DND-41 (cell line): Measurements from ENCODE around the gene TOMM20.

ENCODE experiments used
- ATAC-seq: fragments of 200-7000 bp; cut with Tn5 transposase; 3 replicates; pipeline ENCODE4 v1.9.1; 2021; ENCODE audit warnings: low read depth; ENCODE audit not compliant: insufficient read depth
- DNase-seq: peaks from one replicate; pipeline ENCODE4 v3.0.0-alpha.2; 2020
- H2AFZ ChIP-seq: 2 replicates; pipeline ENCODE4 v1.6.0; 2012; ENCODE audit warnings: low read depth, low read length
- H3K27ac ChIP-seq: 2 replicates; pipeline ENCODE4 v1.5.1; 2012; ENCODE audit warnings: low read length, inconsistent platforms
- H3K27me3 ChIP-seq: fragments of 200-600 bp; sonication (generic); 2 replicates; pipeline ENCODE4 v1.6.0; 2012; ENCODE audit warnings: low read length, mild to moderate bottlenecking, inconsistent platforms; ENCODE audit not compliant: insufficient read depth, poor library complexity
- H3K36me3 ChIP-seq: 2 replicates; pipeline ENCODE4 v1.5.1; 2012; ENCODE audit warnings: low read length, inconsistent platforms; ENCODE audit not compliant: insufficient read depth
- H3K4me1 ChIP-seq: 2 replicates; pipeline ENCODE4 v1.5.1; 2012; ENCODE audit warnings: mild to moderate bottlenecking, low read length; ENCODE audit not compliant: insufficient read depth
- H3K4me2 ChIP-seq: 2 replicates; pipeline ENCODE4 v1.6.0; 2012; ENCODE audit warnings: mild to moderate bottlenecking, moderate library complexity, low read length, inconsistent platforms; ENCODE audit not compliant: insufficient read depth
- H3K4me3 ChIP-seq, 2 experiments: fragments of 200-600 bp in 1 of 2; shearing (Covaris generic) in 1 of 2; 2 replicates each; pipeline ENCODE4 v1.5.1; 2012 to 2016; ENCODE audit warnings: inconsistent platforms in 2 of 2, low read length in 2 of 2, mild to moderate bottlenecking in 2 of 2, low read depth in 1 of 2, moderate library complexity in 1 of 2
- H3K79me2 ChIP-seq: 2 replicates; pipeline ENCODE4 v1.6.0; 2012; ENCODE audit warnings: low read length, inconsistent platforms; ENCODE audit not compliant: insufficient read depth
- H3K9ac ChIP-seq: 2 replicates; pipeline ENCODE4 v1.6.0; 2012; ENCODE audit warnings: low read depth, mild to moderate bottlenecking, inconsistent platforms, low read length, moderate library complexity
- H3K9me3 ChIP-seq: 2 replicates; pipeline ENCODE4 v1.5.1; 2012; ENCODE audit warnings: low read length, moderate library complexity, mild to moderate bottlenecking, inconsistent platforms; ENCODE audit not compliant: insufficient read depth, severe bottlenecking
- H4K20me1 ChIP-seq: 2 replicates; pipeline ENCODE4 v1.6.0; 2012; ENCODE audit warnings: low read length; ENCODE audit not compliant: insufficient read depth
- CTCF ChIP-seq: IDR thresholded peaks from 2 replicates; pipeline ENCODE4 v1.5.1; 2012; ENCODE audit warnings: borderline replicate concordance, low read length, moderate library complexity, mild to moderate bottlenecking; ENCODE audit not compliant: poor library complexity, severe bottlenecking; ENCODE audit errors: extremely low read depth
- EZH2 ChIP-seq: IDR thresholded peaks from 3 replicates; pipeline ENCODE4 v1.6.1; 2012; ENCODE audit warnings: borderline replicate concordance, low read depth, mild to moderate bottlenecking, moderate library complexity, low read length, inconsistent platforms; ENCODE audit not compliant: severe bottlenecking

The TOMM20 gene

GRCh38 chr1:235090406-235091069, 38.1 kb downstream of the TOMM20 start:
- no peaks in the 10 kb centered on the region for H3K9me3 ChIP-seq
- H3K4me1 ChIP-seq = peaks cover 9% of the 10 kb centered on the region
- H3K36me3 ChIP-seq = no peaks in the 10 kb centered on the region
- TF ChIP-seq CTCF (no peak), EZH2 (no peak)
- ATAC-seq = no peak
- H3K27me3 ChIP-seq = no peaks in the 10 kb centered on the region
- H3K4me3 ChIP-seq = no peak overlapping the region
- no peaks in the 10 kb centered on the region for H4K20me1 ChIP-seq
- H3K9ac ChIP-seq = no peak overlapping the region
- H3K79me2 ChIP-seq = no peaks in the 10 kb centered on the region
- no peak for DNase-seq
- H3K4me2 ChIP-seq = no peak overlapping the region
- no peak overlapping the region for H3K27ac ChIP-seq
- no peak overlapping the region for H2AFZ ChIP-seq

GRCh38 chr1:235088907-235089306, 39.7 kb downstream of the TOMM20 start:
- no peaks in the 10 kb centered on the region for H3K27me3 ChIP-seq
- TF ChIP-seq EZH2 (no peak), CTCF (no peak)
- ATAC-seq (no peak), DNase-seq (no peak)
- no peak overlapping the region for H3K9ac ChIP-seq
- no peaks in the 10 kb centered on the region for H3K36me3 ChIP-seq
- H3K27ac ChIP-seq = no peak overlapping the region
- H3K4me3 ChIP-seq = no peak overlapping the region
- H4K20me1 ChIP-seq = no peaks in the 10 kb centered on the region
- no peaks in the 10 kb centered on the region for H3K9me3 ChIP-seq
- H2AFZ ChIP-seq = no peak overlapping the region
- H3K79me2 ChIP-seq = no peaks in the 10 kb centered on the region
- H3K4me1 ChIP-seq = peaks cover 11% of the 10 kb centered on the region
- H3K4me2 ChIP-seq = no peak overlapping the region

GRCh38 chr1:235088430-235088829, 40.2 kb downstream of the TOMM20 start:
- Histone ChIP-seq H3K79me2 (no peaks in the 10 kb centered on the region), H3K27ac (no peak overlapping the region), H3K9me3 (no peaks in the 10 kb centered on the region), H3K4me1 (peaks cover 11% of the 10 kb centered on the region), H3K4me2 (no peak overlapping the region), H4K20me1 (no peaks in the 10 kb centered on the region), H3K9ac (no peak overlapping the region), H3K27me3 (no peaks in the 10 kb centered on the region), H2AFZ (no peak overlapping the region), H3K36me3 (no peaks in the 10 kb centered on the region), H3K4me3 (no peak overlapping the region)
- DNase-seq = no peak
- TF ChIP-seq CTCF (no peak), EZH2 (no peak)
- ATAC-seq = no peak
